Chondrocyte (in vitro differentiated cells): Measurements from ENCODE around the gene PSPN. TPM values are rescaled to one million over a fixed set of nuclear protein-coding genes. Genes with fewer than 3 reads are reported as not detected.

Source experiments
- DNase-seq: peaks from one replicate; pipeline ENCODE4 v3.0.0; 2021; ENCODE audit warnings: mixed read lengths, low spot score
- H3K27ac Mint-ChIP-seq: one replicate; pipeline ENCODE4 v1.8.0; 2021; ENCODE audit warnings: mild to moderate bottlenecking, moderate library complexity, mixed read lengths; ENCODE audit not compliant: unreplicated experiment
- H3K27me3 Mint-ChIP-seq: 2 replicates; pipeline ENCODE4 v1.8.0; 2021; ENCODE audit warnings: low read depth, mixed read lengths
- H3K36me3 Mint-ChIP-seq: 2 replicates; pipeline ENCODE4 v1.8.0; 2021; ENCODE audit warnings: low read depth, mixed read lengths
- H3K4me1 Mint-ChIP-seq: 2 replicates; pipeline ENCODE4 v1.8.0; 2021; ENCODE audit warnings: low read depth, mild to moderate bottlenecking, mixed read lengths
- H3K4me3 Mint-ChIP-seq: one replicate; pipeline ENCODE4 v1.8.0; 2021; ENCODE audit warnings: mild to moderate bottlenecking, moderate library complexity, mixed read lengths; ENCODE audit not compliant: unreplicated experiment
- H3K9me3 Mint-ChIP-seq: 2 replicates; pipeline ENCODE4 v1.8.0; 2021; ENCODE audit warnings: low read depth, mixed read lengths
- CTCF ChIP-seq: fragments of 200-600 bp; sonication (generic); IDR thresholded peaks from 2 replicates; pipeline ENCODE4 v1.5.0; 2021; ENCODE audit warnings: antibody characterized with exemption, mild to moderate bottlenecking, moderate library complexity
- total RNA-seq: library from RNA; stranded (reverse); gene quantifications from 3 replicates; pipeline ENCODE4 v1.2.1, GENCODE V29; 2021

PSPN gene
- total RNA-seq, 1 donor from 2014 or later = 2.8 TPM

- TF ChIP-seq CTCF = no peak
- Mint-ChIP-seq H3K27me3 (no peaks in the 10 kb centered on the region), H3K27ac (no peak overlapping the region), H3K4me1 (no peaks in the 10 kb centered on the region), H3K9me3 (no peaks in the 10 kb centered on the region), H3K4me3 (no peak overlapping the region), H3K36me3 (peaks cover 13% of the 10 kb centered on the region)
- DNase-seq = no peak
Measured at GRCh38 chr19:6415591-6416190, 40.0 kb upstream of the PSPN start.

GRCh38 chr19:6414793-6415590 is 39.3 kb upstream of the PSPN start:
- H3K4me1 Mint-ChIP-seq = no peaks in the 10 kb centered on the region
- H3K9me3 Mint-ChIP-seq = no peaks in the 10 kb centered on the region
- no peaks in the 10 kb centered on the region for H3K27me3 Mint-ChIP-seq
- no peak for DNase-seq
- no peak overlapping the region for H3K4me3 Mint-ChIP-seq
- H3K36me3 Mint-ChIP-seq = peaks cover 12% of the 10 kb centered on the region
- no peak for TF ChIP-seq CTCF
- H3K27ac Mint-ChIP-seq = no peak overlapping the region

GRCh38 chr19:6413721-6414643 is 38.2 kb upstream of the PSPN start:
- DNase-seq = no peak
- Mint-ChIP-seq H3K27me3 (no peaks in the 10 kb centered on the region), H3K27ac (no peak overlapping the region), H3K36me3 (peaks cover 9% of the 10 kb centered on the region), H3K4me3 (no peak overlapping the region), H3K4me1 (no peaks in the 10 kb centered on the region), H3K9me3 (no peaks in the 10 kb centered on the region)
- no peak for TF ChIP-seq CTCF

- no peak for DNase-seq
- peaks cover 7% of the 10 kb centered on the region for H3K36me3 Mint-ChIP-seq
Measured at GRCh38 chr19:6413291-6413690, 37.6 kb upstream of the PSPN start.

More at GRCh38 chr19:6413291-6413690, 37.6 kb upstream of the PSPN start:
- Mint-ChIP-seq H3K4me3 (no peak overlapping the region), H3K4me1 (no peaks in the 10 kb centered on the region), H3K27me3 (no peaks in the 10 kb centered on the region), H3K27ac (no peak overlapping the region), H3K9me3 (no peaks in the 10 kb centered on the region)
- TF ChIP-seq CTCF = no peak
